SIG-M5 treated with dmso at 0.1 percent for 504 hours (cell line): Measurements from ENCODE around the gene WSB2.
A peak's percentile ranks its signal among the peaks of the same experiment; 100 is the strongest.
"Not testable (repeated sequence)": the region's sequence is repeated elsewhere in the genome, so short reads cannot be mapped to it uniquely, and the experiment has no call there.

ENCODE experiments used
- DNase-seq: peaks from one replicate; lab custom pipeline; 2025; ENCODE audit not compliant: unreplicated experiment; lab: John Stamatoyannopoulos, UW

WSB2 gene

DNA sequence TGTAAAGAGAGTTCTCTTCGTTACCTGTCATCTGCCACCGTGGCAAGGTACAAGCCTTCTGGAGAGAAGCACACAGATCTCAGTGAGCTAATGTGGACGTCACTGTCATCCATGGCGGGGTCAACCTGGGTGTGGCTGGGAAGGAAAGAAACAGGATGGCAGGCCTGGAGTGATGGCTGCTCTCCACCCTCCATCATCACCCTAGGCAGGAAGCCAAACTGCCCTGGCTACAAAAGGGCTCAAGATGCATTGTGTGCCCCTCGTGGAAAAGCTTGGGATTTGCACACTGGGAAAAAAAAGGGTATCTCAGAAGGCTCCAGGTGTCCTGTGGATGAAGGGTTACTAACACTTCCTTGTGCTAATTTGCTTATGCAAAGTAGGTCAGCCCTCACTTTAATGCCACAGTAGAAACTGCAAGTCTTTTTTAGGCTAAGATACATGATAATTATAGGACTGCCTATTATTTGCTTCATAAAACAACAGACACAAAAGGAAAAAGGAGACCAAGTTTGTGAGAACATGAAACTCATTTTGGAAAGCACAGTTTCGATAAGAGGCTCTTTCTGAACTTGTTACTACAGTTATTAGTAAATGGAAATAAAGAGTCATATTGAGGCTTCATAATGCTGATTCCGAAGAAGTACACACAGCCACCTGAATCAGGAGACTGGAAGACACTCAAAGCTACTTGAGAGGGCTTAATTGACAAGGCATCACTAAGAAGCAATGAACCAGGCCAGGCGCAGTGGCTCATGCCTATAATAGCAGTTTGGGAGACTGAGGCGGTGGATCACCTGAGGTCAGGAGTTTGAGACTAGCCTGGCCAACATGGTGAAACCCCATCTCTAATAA, 25.6 kb downstream of the WSB2 start:
- DNase-seq, result no peak

DNA sequence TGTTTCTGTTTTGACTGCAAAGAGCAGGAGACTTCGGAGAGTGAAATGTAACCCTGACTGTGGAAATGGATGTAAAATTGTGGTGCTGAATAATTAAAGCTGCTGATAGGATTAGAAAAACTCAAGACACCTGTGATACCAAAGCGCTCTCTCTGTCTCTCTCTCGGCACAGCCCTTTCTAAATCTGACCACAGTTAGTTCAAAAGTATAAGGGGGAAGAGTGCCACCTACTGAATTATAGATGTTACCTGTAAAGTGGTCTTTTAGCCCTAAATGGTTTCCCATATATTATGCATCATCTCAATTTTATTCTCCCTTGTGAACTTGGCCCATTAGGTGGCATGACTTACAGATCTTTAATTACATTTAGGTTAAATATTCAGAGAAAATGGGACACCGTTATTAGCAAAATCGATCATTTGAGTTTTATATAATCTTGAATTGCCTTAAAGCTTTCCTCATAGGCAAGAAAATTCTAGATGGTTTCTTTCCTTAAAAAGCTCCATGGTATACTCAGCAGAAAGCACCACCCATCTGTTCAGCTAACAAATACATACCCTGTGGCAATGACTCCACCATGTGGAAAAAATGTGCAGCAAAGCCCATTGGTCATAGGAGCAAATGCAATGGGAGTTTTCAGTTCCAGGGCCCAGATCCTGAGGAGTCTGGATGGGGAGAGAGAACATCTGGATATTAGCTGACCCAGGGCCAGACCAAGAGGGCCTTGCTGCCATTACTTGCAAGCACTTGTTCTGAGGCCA, 26.4 kb downstream of the WSB2 start:
- no peak for DNase-seq

DNA sequence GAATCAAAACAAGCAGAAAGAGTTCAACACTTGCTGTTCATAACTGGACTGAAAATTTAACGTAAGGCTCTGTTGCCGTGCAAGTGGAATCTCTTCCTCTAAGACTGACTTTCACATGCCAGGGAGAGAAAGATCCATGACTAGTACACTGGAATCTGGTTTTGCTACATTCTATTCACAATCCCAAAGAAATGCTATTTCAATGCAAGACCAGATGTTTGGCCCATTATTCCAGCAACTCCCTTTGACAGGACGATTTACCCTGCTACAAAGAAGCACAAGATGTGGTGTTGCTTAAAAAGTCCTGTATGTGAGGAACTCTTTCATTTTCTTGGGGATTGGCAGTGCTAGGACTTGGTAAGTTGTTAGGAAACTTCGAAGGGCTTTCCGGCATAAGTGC, 27.1 kb downstream of the WSB2 start:
- DNase-seq, result no peak

DNA sequence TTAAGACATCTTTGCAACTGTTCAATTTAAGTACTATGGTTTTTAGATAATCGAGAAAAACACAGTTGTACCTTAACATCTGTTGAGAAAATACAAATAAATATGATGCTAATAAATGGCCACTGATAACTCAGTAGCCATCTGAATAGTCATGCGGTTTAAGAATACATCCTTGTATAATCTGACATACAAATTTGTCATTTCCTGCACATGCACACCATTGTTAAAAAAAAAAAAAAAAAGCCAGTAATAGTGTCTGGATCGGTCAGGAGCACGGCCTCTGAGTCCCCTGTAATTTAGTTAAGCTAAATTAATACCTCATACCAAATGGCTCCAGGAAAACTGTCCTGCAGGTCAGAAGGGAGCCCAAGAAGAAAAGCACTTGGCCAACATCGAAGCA, 27.7 kb downstream of the WSB2 start:
- DNase-seq, result no peak

DNA sequence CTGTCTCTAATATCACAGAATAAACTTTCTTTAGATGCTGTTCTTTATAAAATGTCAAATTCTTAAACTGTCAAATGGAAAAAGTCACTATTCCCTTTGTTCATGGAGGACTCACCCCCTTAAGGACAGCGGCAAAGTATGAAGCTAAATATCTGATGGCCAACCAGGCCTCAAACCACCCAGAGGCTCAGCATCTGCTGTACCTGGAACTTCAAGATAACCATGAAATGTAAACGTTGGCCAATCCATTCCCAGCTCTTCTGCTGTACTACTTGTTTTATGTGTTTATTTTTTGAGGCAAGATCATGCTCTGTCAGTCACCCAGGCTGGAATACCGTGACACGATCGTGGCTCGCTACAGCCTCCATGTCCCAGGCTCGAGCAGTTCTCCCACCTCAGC, 28.8 kb downstream of the WSB2 start:
- no peak for DNase-seq

DNA sequence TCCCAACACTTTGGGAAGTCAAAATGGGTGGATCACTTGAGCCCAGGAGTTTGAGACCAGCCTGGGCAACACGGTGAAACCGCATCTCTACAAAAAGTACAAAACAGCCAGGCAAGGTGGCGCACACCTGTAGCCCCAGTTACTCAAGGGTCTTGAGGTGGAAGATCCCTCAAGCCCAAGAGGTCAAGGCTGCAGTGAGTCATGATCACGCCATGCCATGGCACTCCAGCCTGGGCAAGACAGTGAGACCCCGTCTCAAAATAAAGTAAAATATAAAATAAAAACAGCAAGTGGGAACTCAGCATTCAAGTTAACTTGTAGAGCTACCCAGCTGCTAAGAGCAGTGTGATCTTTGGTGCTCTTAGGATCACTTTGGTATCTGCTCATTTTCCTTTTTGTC, 31.8 kb downstream of the WSB2 start:
- no peak for DNase-seq

DNA sequence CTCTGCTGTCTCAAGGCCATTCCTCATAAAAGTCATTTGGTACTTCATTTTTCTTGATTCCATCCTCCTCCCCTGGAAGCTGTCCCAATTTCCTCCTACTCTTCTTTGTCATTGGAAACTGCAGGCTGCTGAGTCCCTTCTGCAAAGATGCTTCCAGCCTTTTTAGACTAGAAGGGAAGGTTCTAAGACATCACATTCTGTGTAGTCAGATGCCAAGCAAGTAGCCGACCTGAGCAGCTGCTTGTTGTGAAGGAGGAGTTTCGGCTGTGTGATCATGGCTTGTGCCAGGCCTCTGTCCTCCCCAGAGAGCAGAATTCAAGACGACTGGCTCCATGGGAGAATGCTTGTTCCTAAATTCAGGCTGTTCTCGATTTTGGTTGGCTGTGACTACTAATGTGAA, 35.8 kb downstream of the WSB2 start:
- no peak for DNase-seq

DNA sequence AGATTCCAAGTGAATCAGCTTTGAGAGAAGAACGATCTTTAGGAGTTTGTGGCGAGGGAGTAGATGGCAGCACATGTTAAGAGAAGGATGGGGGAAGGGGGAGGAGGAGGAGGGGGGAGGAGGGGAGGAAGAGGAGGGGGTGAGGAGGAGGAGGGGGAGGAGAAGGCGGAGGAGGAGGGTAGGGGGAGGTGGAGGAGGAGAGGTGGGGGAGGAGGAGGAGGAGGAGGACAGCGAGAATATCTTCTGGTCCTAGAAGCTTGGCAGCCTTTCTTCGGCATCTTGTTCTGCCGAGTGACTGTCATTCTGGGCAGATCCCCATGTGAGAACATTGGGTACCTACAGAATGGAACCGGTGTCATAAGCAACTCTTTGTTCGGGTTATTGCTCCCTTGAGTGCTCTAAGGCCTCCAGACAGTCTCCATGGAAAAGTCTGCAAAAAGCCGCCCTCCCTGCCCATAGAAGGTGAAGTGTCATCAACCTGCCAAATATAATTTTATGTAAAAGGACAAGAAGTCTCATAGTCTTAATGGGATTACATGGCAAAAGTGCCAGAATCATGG, 37.6 kb downstream of the WSB2 start:
- DNase-seq, result no peak

DNA sequence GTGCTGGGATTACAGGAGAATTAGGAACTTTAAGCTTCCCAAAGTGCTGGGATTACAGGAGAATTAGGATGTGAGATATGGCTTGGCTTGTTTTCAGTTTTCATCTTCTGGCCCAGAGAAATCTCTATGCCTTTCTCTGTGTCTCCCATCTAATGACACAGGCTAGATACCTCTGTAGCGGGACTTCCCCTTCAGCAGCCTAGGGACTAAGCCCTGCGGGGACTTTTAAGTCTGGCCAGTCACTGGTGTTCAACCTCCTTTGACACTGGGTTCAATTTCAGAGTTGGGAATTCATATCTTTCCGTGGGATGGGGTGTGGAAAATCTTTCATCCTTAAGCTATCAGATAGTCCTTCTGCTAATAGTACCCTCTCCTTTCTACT, 38.3 kb downstream of the WSB2 start:
- DNase-seq, result no peak

DNA sequence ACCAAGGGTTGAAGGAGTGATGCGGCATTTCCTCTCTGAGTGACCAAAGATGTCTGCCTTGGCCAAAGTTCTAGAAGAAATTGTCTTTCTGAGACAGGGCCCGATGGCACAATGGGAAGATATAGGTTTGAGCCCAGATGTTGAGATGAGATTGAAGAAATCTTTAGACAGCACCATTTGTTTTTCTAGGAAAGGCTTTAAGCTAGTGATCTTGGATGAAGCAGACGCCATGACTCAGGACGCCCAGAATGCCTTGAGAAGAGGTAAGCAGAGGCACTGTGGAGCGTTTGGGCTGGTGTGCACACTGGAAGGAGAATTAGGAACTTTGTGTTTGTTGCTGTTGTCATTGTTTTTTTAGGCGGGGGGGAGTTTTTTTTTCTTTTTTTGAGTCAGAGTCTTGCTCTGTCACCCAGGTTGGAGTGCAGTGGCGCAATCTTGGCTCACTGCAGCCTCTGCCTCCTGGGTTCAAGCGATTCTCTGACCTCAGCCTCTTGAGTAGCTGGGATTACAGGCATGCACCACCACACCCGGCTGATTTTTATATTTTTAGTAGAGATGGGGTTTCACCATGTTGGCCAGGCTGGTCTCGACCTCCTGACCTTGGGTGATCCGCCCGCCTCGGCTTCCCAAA, 38.8 kb downstream of the WSB2 start:
- not testable (repeated sequence) for DNase-seq

DNA sequence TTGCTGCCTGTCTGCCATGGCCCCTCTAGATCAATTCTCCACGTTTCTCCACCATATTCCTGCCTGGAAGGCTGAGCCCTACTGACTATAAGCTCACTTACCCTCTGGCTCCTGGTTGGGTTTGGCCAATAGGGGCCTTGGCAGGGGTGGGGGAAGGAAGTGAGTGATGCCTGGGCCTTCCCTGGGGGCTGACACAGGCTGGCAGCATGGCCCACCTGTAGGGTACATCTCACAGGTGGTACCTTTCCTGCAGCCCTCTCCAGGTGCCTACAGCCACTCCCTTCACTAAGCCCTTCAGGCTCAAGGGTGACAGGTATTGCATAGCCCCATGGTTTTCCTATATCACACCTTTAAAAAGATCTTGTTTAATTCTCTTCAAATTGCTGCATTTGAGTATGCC, 40.9 kb downstream of the WSB2 start:
- no peak for DNase-seq

DNA sequence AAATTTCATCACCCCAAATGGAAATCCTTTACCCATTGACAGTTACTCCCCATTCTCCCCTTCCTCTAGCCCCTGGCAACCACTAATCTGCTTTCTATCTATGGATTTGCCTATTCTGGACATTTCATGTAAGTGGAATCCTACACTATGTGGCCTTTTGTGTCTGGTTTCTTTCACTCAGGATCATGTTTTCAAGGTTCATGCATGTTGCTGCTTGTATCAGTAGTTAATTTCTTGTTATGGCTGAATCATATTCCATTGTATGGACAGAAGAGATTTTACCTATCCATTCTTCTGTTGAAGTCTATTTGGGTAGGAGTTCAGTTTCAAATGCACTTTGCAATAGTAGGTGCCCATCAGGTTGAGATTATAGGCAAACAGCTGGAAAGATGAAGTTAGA, 43.1 kb downstream of the WSB2 start:
- DNase-seq, result no peak

DNA sequence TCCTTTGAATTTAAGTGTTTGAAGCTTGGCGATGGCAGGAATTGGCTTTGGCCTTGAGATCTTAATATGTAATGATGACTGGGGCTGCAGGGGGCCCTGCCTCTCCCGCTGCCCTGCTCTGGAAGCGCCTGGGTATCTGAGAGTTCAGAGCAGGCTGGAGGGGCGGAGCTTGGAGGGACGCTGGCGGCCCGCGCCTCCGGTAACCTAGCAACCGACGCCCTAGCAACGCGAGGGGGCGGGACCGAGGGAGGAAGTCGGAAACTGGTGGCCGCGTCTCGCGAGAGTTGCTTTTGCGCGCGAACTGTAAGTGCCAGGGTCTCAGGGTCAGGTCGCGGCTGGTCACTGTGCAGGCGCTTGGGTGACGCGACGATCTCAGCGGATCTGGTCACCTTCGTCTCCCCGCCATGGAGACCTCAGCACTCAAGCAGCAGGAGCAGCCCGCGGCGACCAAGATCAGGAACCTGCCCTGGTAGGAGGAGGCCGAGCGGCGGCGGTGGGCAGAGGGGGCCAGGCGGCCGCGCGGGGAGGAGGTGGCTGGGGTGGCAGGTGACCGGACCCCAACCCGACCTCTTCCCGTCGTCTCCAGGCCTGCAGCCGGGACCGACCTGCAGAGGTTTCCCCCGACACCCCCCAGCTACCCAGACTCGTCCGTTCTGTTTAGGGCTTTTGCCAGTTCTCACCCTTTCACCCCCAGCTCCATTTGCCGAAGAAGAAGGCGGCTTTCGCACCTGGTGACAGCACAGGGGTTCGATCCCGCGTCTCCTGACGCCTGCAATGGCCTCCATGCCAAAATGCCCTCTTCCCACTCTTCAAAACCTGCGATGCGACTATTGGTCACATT, 44.3 kb downstream of the WSB2 start, which contains the start of gene RFC5:
Gene RFC5, plus strand, starts transcription at position 280 of the 841 bp plus-strand sequence. Its CDS starts 125 bp downstream, at position 405.
- peak; percentile 97 for DNase-seq

DNA sequence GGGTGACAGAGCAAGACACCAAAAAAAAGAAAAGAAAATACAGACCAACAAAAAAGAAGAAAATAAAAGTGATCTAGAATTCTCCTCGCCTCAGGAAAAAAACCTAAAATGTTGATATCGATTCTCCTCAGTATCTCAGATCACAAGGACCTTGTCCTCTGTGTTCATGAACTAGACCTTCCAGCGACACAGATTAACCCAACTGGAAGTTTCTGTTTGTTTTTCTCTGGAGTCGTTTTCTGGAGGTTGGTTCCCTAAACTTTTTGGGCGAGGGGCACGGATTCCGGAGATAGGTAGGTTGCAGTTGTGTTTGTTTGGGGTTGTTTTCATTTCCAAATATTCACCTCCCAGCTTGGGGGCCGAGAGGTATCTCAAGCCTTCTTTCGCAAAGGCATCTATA, 45.0 kb downstream of the WSB2 start:
- no peak for DNase-seq

DNA sequence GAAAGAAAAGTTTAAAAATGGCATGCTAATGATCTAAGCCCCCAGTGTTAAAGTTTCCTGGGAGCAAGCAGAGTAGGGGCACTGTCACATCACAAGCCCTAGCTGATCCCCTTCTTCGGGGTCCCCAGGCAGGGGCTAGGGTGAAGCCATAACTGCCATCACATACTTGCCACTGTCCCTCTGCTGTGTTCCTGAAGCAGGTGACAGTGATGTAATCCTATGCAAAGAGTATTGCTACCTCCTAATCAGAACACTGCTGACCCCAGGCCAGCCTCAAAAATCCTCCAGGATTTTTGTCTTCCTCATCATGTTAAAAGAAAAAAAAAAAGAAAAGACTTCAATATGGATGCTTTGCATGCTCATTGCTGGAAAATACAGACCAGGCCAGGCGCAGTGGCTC, 45.7 kb downstream of the WSB2 start:
- no peak for DNase-seq

DNA sequence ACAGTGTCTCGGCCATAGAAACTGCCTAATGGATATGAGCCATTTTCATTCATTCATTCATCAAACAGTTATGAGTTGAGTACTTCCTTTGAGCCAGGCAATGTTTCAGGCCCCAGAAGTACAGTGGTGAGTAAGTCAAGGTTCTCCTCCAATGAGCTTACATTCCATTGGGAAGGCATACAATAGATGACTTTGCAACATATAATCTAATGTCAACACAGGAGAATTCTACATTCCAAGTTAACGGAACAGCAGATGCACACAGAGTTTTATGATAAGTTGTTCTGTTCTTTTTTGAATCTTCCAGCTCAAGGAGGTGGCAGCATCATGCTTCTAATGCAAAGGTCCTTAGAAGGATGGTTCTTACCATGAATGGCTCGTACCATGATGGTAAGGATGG, 47.7 kb downstream of the WSB2 start:
- no peak for DNase-seq

DNA sequence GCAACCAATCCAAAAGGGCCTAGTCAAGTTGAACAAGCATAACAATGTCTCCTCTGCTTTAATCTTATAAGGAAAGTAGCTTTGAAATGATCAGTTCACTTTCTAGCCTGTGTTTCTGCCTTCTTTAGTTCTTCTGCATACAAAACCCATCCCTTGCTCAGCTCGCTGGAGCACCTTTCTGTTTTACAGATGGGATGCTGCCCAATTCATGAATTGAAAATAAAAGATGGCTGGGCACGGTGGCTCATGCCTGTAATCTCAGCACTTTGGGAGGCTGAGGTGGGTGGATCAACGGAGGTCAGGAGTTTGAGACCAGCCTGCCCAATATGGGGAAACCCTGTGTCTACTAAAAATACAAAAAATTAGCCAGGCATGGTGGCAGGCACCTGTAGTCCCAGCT, 49.0 kb downstream of the WSB2 start:
- DNase-seq, result no peak

DNA sequence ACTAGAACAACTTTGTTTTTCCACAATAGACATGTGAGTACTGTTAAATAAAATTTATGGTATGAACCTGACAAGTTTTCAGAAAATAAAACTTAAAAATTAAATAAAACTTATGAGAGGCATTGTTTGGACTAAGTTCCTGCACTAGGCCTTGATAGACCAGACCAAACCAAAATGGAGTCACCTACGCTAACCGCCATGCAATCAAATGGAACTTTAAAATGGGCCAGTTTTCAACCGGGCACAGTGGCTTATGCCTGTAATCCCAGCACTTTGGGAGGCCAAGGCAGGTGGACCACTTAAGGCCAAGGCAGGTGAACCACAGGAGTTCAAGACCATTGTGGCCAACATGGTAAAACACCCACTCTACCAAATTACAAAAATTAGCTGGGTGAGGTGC, 49.6 kb downstream of the WSB2 start:
- no peak for DNase-seq

DNA sequence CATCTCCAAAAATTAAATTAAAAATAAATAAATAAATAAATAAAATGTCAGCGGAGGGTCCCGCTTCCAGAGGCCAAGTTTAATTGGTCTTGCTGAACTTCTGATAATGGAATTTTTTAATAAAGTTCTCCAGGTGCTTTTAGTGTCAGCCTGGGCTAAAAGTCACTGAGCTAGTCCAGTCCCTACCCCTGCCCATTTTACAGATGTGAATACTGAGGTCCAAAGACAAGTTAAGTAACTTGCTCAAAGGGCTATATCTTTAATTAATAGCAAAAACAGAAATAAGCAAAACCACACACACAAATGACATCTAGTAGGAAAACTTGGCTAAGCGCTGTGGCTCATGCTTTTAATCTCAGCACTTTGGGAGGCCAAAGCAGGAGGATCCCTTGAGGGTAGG, 50.1 kb downstream of the WSB2 start:
- no peak for DNase-seq

DNA sequence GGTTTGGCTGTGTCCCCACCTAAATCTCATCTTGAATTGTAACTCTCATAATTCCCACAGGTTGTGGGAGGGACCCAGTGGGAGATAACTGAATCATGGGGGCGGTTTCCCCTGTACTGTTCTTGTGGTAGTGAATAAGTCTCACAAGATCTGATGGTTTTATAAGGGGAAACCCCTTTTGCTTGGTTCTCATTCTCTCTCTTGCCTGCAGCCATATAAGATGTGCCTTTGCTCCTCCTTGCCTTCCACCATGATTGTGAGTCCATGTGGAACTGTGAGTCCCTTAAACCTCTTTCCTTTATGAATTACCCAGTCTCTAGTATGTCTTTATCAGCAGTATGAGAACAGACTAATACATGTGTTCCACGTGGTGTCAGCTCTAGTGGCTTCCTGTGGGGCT, 61.2 kb downstream of the WSB2 start:
- DNase-seq, result not testable (repeated sequence)

DNA sequence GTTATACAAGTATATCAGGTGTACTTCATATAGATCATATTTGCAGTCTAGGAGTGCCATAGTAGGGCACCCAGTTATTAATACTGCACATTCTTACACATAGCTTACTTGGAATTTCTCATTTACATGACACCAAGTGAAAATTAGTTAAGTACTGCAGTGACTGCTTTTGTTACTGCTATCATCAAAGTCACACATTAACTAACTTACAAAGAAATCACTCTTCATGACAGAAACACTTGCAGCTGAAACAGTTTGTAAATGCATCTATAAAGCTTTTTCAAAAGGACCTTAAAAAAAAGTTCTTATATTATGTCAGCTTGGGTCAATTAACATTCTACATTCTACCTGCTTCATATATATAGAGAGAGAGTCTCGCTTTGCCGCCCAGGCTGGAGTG, 62.3 kb downstream of the WSB2 start:
- DNase-seq, result no peak
